ENCODE data around the gene NKX1-1. TPM values are rescaled to one million over a fixed set of nuclear protein-coding genes. Genes with fewer than 3 reads are reported as not detected.

Gene NKX1-1
- polyA plus RNA-seq, 1 donor from 2014 or later, result not detected

- Histone ChIP-seq H3K4me3 (ENCODE audit: low read length) (no peak overlapping the region), H2AFZ (ENCODE audit: low read depth, low read length) (no peak overlapping the region), H3K9me3 (ENCODE audit: low read length) (peaks cover 31% of the 10 kb centered on the region), H3K36me3 (ENCODE audit: insufficient read depth, low read length) (no peaks in the 10 kb centered on the region), H3K27ac (ENCODE audit: low read length) (no peak overlapping the region), H3K9me2 (ENCODE audit: insufficient read depth, low read length) (no peaks in the 10 kb centered on the region), H3K27me3 (ENCODE audit: insufficient read depth, low read depth, low read length) (peaks cover 18% of the 10 kb centered on the region), H4K20me1 (ENCODE audit: insufficient read depth) (no peaks in the 10 kb centered on the region), H3K9ac (ENCODE audit: low read length) (no peak overlapping the region), H3K79me2 (replicated peaks; ENCODE audit: insufficient read depth, low read length) (no peaks in the 10 kb centered on the region), H3F3A (ENCODE audit: insufficient read depth, low read length, poor library complexity, severe bottlenecking) (no peaks in the 10 kb centered on the region), H3K4me2 (ENCODE audit: low read length) (no peak overlapping the region)
- no peak for TF ChIP-seq POLR2AphosphoS5 (IDR thresholded peaks at IDR 0.05)
- no peak for TF ChIP-seq EZH2 (IDR thresholded peaks at IDR 0.05; ENCODE audit: borderline replicate concordance, insufficient read depth, low read length, poor library complexity, severe bottlenecking)
- no peak for TF ChIP-seq MXI1 (conservative IDR thresholded peaks at IDR 0.05; ENCODE audit: poor library complexity, severe bottlenecking)
- no peak for TF ChIP-seq EP300 (conservative IDR thresholded peaks at IDR 0.05; ENCODE audit: poor library complexity, severe bottlenecking)
- no peak for TF ChIP-seq SMC3 (conservative IDR thresholded peaks at IDR 0.05; ENCODE audit: poor library complexity)
- no peak for TF ChIP-seq RAD21 (conservative IDR thresholded peaks at IDR 0.05)
- no peak for TF ChIP-seq TAF1 (IDR thresholded peaks at IDR 0.05; ENCODE audit: low read depth)
- no peak for TF ChIP-seq REST (IDR thresholded peaks at IDR 0.05; ENCODE audit: borderline replicate concordance)
- no peak for TF ChIP-seq CTCF (IDR thresholded peaks at IDR 0.05; ENCODE audit: poor library complexity, severe bottlenecking)
These were observed 9.3 kb downstream of the NKX1-1 start for GRCh38 chr4:1396806-1397455.

GRCh38 chr4:1395941-1396805 is 10.1 kb downstream of the NKX1-1 start:
- peaks cover 11% of the 10 kb centered on the region for H3K27me3 ChIP-seq (ENCODE audit: insufficient read depth, low read depth, low read length)
- no peaks in the 10 kb centered on the region for H4K20me1 ChIP-seq (ENCODE audit: insufficient read depth)
- H3F3A ChIP-seq (ENCODE audit: insufficient read depth, low read length, poor library complexity, severe bottlenecking), result no peaks in the 10 kb centered on the region
- no peaks in the 10 kb centered on the region for H3K9me2 ChIP-seq (ENCODE audit: insufficient read depth, low read length)
- no peaks in the 10 kb centered on the region for H3K79me2 ChIP-seq (replicated peaks; ENCODE audit: insufficient read depth, low read length)
- H3K4me3 ChIP-seq (ENCODE audit: low read length), result no peak overlapping the region
- no peak overlapping the region for H3K4me2 ChIP-seq (ENCODE audit: low read length)
- TF ChIP-seq CTCF (IDR thresholded peaks at IDR 0.05; ENCODE audit: poor library complexity, severe bottlenecking), result no peak
- TF ChIP-seq RAD21 (conservative IDR thresholded peaks at IDR 0.05), result no peak
- no peak for TF ChIP-seq EZH2 (IDR thresholded peaks at IDR 0.05; ENCODE audit: borderline replicate concordance, insufficient read depth, low read length, poor library complexity, severe bottlenecking)
- no peak for TF ChIP-seq EP300 (conservative IDR thresholded peaks at IDR 0.05; ENCODE audit: poor library complexity, severe bottlenecking)
- no peak for TF ChIP-seq REST (IDR thresholded peaks at IDR 0.05; ENCODE audit: borderline replicate concordance)
- TF ChIP-seq TAF1 (IDR thresholded peaks at IDR 0.05; ENCODE audit: low read depth), result no peak
- no peak for TF ChIP-seq SMC3 (conservative IDR thresholded peaks at IDR 0.05; ENCODE audit: poor library complexity)
- TF ChIP-seq MXI1 (conservative IDR thresholded peaks at IDR 0.05; ENCODE audit: poor library complexity, severe bottlenecking), result no peak
- TF ChIP-seq POLR2AphosphoS5 (IDR thresholded peaks at IDR 0.05), result no peak
- no peaks in the 10 kb centered on the region for H3K36me3 ChIP-seq (ENCODE audit: insufficient read depth, low read length)
- no peak overlapping the region for H3K9ac ChIP-seq (ENCODE audit: low read length)
- no peak overlapping the region for H2AFZ ChIP-seq (ENCODE audit: low read depth, low read length)
- no peak overlapping the region for H3K27ac ChIP-seq (ENCODE audit: low read length)
- H3K9me3 ChIP-seq (ENCODE audit: low read length), result peaks cover 31% of the 10 kb centered on the region

Measured in neural cell (in vitro differentiated cells).